H1 (cell line): ENCODE results near the gene DPF3. TPM values are rescaled to one million over a fixed set of nuclear protein-coding genes. Genes with fewer than 3 reads are reported as not detected.

ENCODE experiments used
- CTCF ChIA-PET: fragments of 300-600 bp; sonication (Branson Sonifier 250); formaldehyde crosslinking; loops from one replicate; lab custom pipeline; 2021; ENCODE audit not compliant: partially characterized antibody; lab: Charles Lee
- POLR2A ChIA-PET: fragments of 300-600 bp; sonication (Branson Sonifier 250); formaldehyde crosslinking; loops from one replicate; lab custom pipeline; 2021; ENCODE audit warnings: inconsistent platforms; ENCODE audit not compliant: partially characterized antibody; lab: Charles Lee
- DNase-seq, 2 experiments: peaks; one replicate each; pipeline versions ENCODE4 v3.0.0 to v3.0.0-alpha.2; 2010 to 2022; ENCODE audit warnings: low spot score in 2 of 2, low read depth in 1 of 2, mixed read lengths in 1 of 2
- FAIRE-seq: peaks from 2 replicates; lab custom pipeline; 2011; peaks lifted over from hg19 to GRCh38; lab: Jason Lieb, UNC
- H2AFZ ChIP-seq: 2 replicates; pipeline ENCODE4 v1.8.1; 2012; ENCODE audit warnings: low read length, inconsistent platforms
- H2AK5ac ChIP-seq: 2 replicates; pipeline ENCODE4 v1.6.1; 2013; ENCODE audit warnings: low read depth, low read length
- H2BK120ac ChIP-seq: replicated peaks from 2 replicates; pipeline ENCODE3; 2013; ENCODE audit warnings: low read depth, low read length, inconsistent platforms
- H2BK12ac ChIP-seq: 2 replicates; pipeline ENCODE4 v1.6.1; 2013; ENCODE audit warnings: low read depth, low read length
- H2BK15ac ChIP-seq: 2 replicates; pipeline ENCODE4 v1.6.1; 2013; ENCODE audit warnings: low read length
- H2BK20ac ChIP-seq: 2 replicates; pipeline ENCODE4 v1.6.1; 2013; ENCODE audit warnings: low read length
- H2BK5ac ChIP-seq: 2 replicates; pipeline ENCODE4 v1.6.1; 2013; ENCODE audit warnings: low read depth, low read length
- H3K14ac ChIP-seq: 2 replicates; pipeline ENCODE4 v1.6.1; 2013; ENCODE audit warnings: inconsistent platforms; ENCODE audit not compliant: insufficient read length
- H3K18ac ChIP-seq: 2 replicates; pipeline ENCODE4 v1.6.1; 2013; ENCODE audit warnings: low read length; ENCODE audit errors: extremely low read depth
- H3K23ac ChIP-seq: 2 replicates; pipeline ENCODE4 v1.6.1; 2013; ENCODE audit warnings: inconsistent platforms; ENCODE audit not compliant: insufficient read length
- H3K23me2 ChIP-seq: 2 replicates; pipeline ENCODE4 v1.6.1; 2013; ENCODE audit warnings: low read depth, low read length
- H3K27ac ChIP-seq: 2 replicates; pipeline ENCODE4 v1.6.1; 2011; ENCODE audit warnings: low read depth, low read length, inconsistent platforms
- H3K27me3 ChIP-seq, 4 experiments: replicated peaks in 1 of 4; 1 replicate in 1 of 4; 2 replicates in 3 of 4; pipeline versions ENCODE4 v1.6.1 to v1.8.1; 2011 to 2013; ENCODE audit warnings: low read length in 3 of 4, mild to moderate bottlenecking in 3 of 4, inconsistent platforms in 2 of 4, mixed read lengths in 2 of 4, moderate library complexity in 1 of 4; ENCODE audit not compliant: control insufficient read depth in 3 of 4, insufficient read depth in 3 of 4; ENCODE audit errors: extremely low read depth in 1 of 4
- H3K36me3 ChIP-seq, 4 experiments: 2 replicates each; pipeline versions ENCODE4 v1.6.1 to v1.8.1; 2011 to 2013; ENCODE audit warnings: mild to moderate bottlenecking in 4 of 4, low read length in 3 of 4, moderate library complexity in 2 of 4, control low read depth in 1 of 4, inconsistent platforms in 1 of 4; ENCODE audit not compliant: insufficient read depth in 4 of 4, control insufficient read depth in 2 of 4
- H3K4ac ChIP-seq: replicated peaks from 2 replicates; pipeline ENCODE3; 2013; ENCODE audit warnings: low read length, low read depth, mixed read lengths, inconsistent platforms; ENCODE audit not compliant: insufficient read length
- H3K4me1 ChIP-seq, 4 experiments: replicated peaks in 1 of 4; 1 replicate in 1 of 4; 2 replicates in 3 of 4; pipeline versions ENCODE4 v1.6.1 to v1.8.1; 2011 to 2013; ENCODE audit warnings: low read length in 3 of 4, inconsistent platforms in 2 of 4, mixed read lengths in 1 of 4; ENCODE audit not compliant: insufficient read depth in 4 of 4, control insufficient read depth in 3 of 4
- H3K4me2 ChIP-seq, 2 experiments: 2 replicates each; pipeline versions ENCODE4 v1.6.1 to v1.8.1; 2011 to 2013; ENCODE audit warnings: low read depth in 2 of 2, low read length in 2 of 2, control low read depth in 1 of 2, inconsistent platforms in 1 of 2, mild to moderate bottlenecking in 1 of 2; ENCODE audit not compliant: insufficient read depth in 1 of 2
- H3K4me3 ChIP-seq, 4 experiments: fragments of 200-600, 300-600 bp in 1 of 4; sonication (generic), shearing (Covaris generic), sonication (Bioruptor Twin) in 1 of 4; 2 replicates each; pipeline versions ENCODE4 v1.5.1 to v1.8.1; 2011 to 2016; ENCODE audit warnings: low read length in 4 of 4, low read depth in 3 of 4, control low read depth in 2 of 4, inconsistent platforms in 2 of 4, mild to moderate bottlenecking in 2 of 4, mixed read lengths in 1 of 4, moderate library complexity in 1 of 4; ENCODE audit not compliant: insufficient read depth in 2 of 4; ENCODE audit errors: extremely low read depth in 1 of 4
- H3K56ac ChIP-seq: replicated peaks from 2 replicates; pipeline ENCODE3; 2013; ENCODE audit warnings: low read depth, mild to moderate bottlenecking, mixed read lengths, low read length, inconsistent platforms; ENCODE audit not compliant: insufficient read length
- H3K79me1 ChIP-seq: 2 replicates; pipeline ENCODE4 v1.6.1; 2013; ENCODE audit warnings: low read depth, low read length, control low read depth
- H3K79me2 ChIP-seq, 2 experiments: 2 replicates each; pipeline versions ENCODE4 v1.6.1 to v1.8.1; 2012 to 2013; ENCODE audit warnings: low read length in 2 of 2, mild to moderate bottlenecking in 2 of 2, inconsistent platforms in 1 of 2; ENCODE audit not compliant: insufficient read depth in 2 of 2, control insufficient read depth in 1 of 2
- H3K9ac ChIP-seq, 4 experiments: replicated peaks in 1 of 4; 1 replicate in 1 of 4; 2 replicates in 3 of 4; pipeline versions ENCODE4 v1.6.1 to v1.8.1; 2011 to 2013; ENCODE audit warnings: low read depth in 3 of 4, low read length in 3 of 4, control low read depth in 2 of 4, mild to moderate bottlenecking in 2 of 4, moderate library complexity in 2 of 4, inconsistent platforms in 1 of 4; ENCODE audit errors: extremely low read depth in 1 of 4
- H3K9me3 ChIP-seq, 2 experiments: 2 replicates each; pipeline versions ENCODE4 v1.6.1 to v1.8.1; 2012 to 2013; ENCODE audit warnings: mild to moderate bottlenecking in 2 of 2, moderate library complexity in 2 of 2, control low read depth in 1 of 2, inconsistent platforms in 1 of 2, low read depth in 1 of 2, low read length in 1 of 2, mixed read lengths in 1 of 2; ENCODE audit not compliant: insufficient read depth in 2 of 2
- H4K20me1 ChIP-seq, 2 experiments: replicated peaks in 1 of 2; 2 replicates each; pipeline versions ENCODE3 to v1.8.1; 2011 to 2013; ENCODE audit warnings: inconsistent platforms in 2 of 2, low read length in 2 of 2, mild to moderate bottlenecking in 1 of 2; ENCODE audit not compliant: insufficient read depth in 2 of 2, control insufficient read depth in 1 of 2
- H4K5ac ChIP-seq: 2 replicates; pipeline ENCODE4 v1.6.1; 2013; ENCODE audit warnings: low read length, low read depth, mixed read lengths, inconsistent platforms; ENCODE audit not compliant: insufficient read length
- H4K8ac ChIP-seq: 2 replicates; pipeline ENCODE4 v1.8.0; 2013; ENCODE audit warnings: mild to moderate bottlenecking, moderate library complexity, low read length, inconsistent platforms; ENCODE audit not compliant: insufficient read depth; ENCODE audit errors: extremely low read depth
- H4K91ac ChIP-seq: replicated peaks from 2 replicates; pipeline ENCODE3; 2013; ENCODE audit warnings: low read length, mixed read lengths, inconsistent platforms; ENCODE audit not compliant: insufficient read length
- BACH1 ChIP-seq: IDR thresholded peaks from 2 replicates; pipeline ENCODE4 v1.6.1; 2012; ENCODE audit warnings: low read length, improper control_type of control experiment
- CTBP2 ChIP-seq: IDR thresholded peaks from 2 replicates; pipeline ENCODE4 v1.7.0; 2011; ENCODE audit warnings: borderline replicate concordance, mild to moderate bottlenecking, moderate library complexity, mixed read lengths, low read length; ENCODE audit not compliant: insufficient read depth, insufficient read length
- GABPA ChIP-seq: IDR thresholded peaks from 2 replicates; pipeline ENCODE4 v1.6.1; 2011; ENCODE audit warnings: mild to moderate bottlenecking, low read length, moderate library complexity, borderline replicate concordance; ENCODE audit not compliant: insufficient read depth
- MAFK ChIP-seq: IDR thresholded peaks from 2 replicates; pipeline ENCODE4 v1.6.1; 2012; ENCODE audit warnings: low read depth, mild to moderate bottlenecking, improper control_type of control experiment, low read length
- NRF1 ChIP-seq: IDR thresholded peaks from 2 replicates; pipeline ENCODE4 v1.6.1; 2011; ENCODE audit warnings: mild to moderate bottlenecking, low read depth, low read length, improper control_type of control experiment
- PHF8 ChIP-seq: fragments of 200-600 bp; sonication (generic); conservative IDR thresholded peaks from 2 replicates; pipeline ENCODE4 v1.7.1; 2012; ENCODE audit warnings: low read depth, mild to moderate bottlenecking, inconsistent platforms, low read length, moderate library complexity
- POLR2A ChIP-seq, 2 experiments: IDR thresholded peaks; 1 replicate in 1 of 2; 2 replicates in 1 of 2; pipeline ENCODE4 v1.6.1; 2011; ENCODE audit warnings: low read depth in 2 of 2, low read length in 2 of 2, mild to moderate bottlenecking in 2 of 2; ENCODE audit errors: control extremely low read depth in 1 of 2
- RAD21 ChIP-seq, 2 experiments: IDR thresholded peaks in 1 of 2; conservative IDR thresholded peaks in 1 of 2; 2 replicates each; pipeline ENCODE4 v1.6.1; 2011; ENCODE audit warnings: low read depth in 2 of 2, low read length in 2 of 2, improper control_type of control experiment in 1 of 2, inconsistent platforms in 1 of 2, mild to moderate bottlenecking in 1 of 2, moderate library complexity in 1 of 2
- RFX5 ChIP-seq: IDR thresholded peaks from 2 replicates; pipeline ENCODE4 v1.6.1; 2011; ENCODE audit warnings: low read depth, low read length, improper control_type of control experiment, borderline replicate concordance
- RNF2 ChIP-seq: fragments of 200-900, 300-1000 bp; sonication (generic); IDR thresholded peaks from 2 replicates; pipeline ENCODE4 v1.7.1; 2016; ENCODE audit warnings: borderline replicate concordance, low read depth, mild to moderate bottlenecking, antibody characterized with exemption, low read length; ENCODE audit not compliant: poor library complexity, severe bottlenecking; ENCODE audit errors: missing control alignments
- SP2 ChIP-seq: IDR thresholded peaks from 2 replicates; pipeline ENCODE4 v1.6.1; 2012; ENCODE audit warnings: mild to moderate bottlenecking, low read length, inconsistent platforms
- SP4 ChIP-seq: IDR thresholded peaks from 2 replicates; pipeline ENCODE4 v1.6.1; 2012; ENCODE audit warnings: low read length, inconsistent platforms
- TAF1 ChIP-seq: IDR thresholded peaks from 2 replicates; pipeline ENCODE4 v1.6.1; 2011; ENCODE audit warnings: mild to moderate bottlenecking, low read depth, low read length
- TAF7 ChIP-seq: optimal IDR thresholded peaks from 2 replicates; pipeline ENCODE3; 2011; ENCODE audit warnings: low read depth, mild to moderate bottlenecking, inconsistent platforms, low read length, moderate library complexity, borderline replicate concordance
- WGBS, 2 experiments: shearing (Covaris generic) in 1 of 2; methylation state at CpG; one replicate each; pipeline versions ENCODE4 v1.1.6 to v1.1.7; 2013 to 2015; ENCODE audit warnings: low lambda C conversion rate in 2 of 2, mixed read lengths in 2 of 2, inconsistent platforms in 1 of 2, low coverage in 1 of 2, missing lambda C conversion rate in 1 of 2; ENCODE audit not compliant: insufficient replicate concordance in 2 of 2, insufficient coverage in 1 of 2, insufficient read length in 1 of 2; ENCODE audit errors: extremely low coverage in 1 of 2, missing lambda C conversion rate in 1 of 2; 5-methylcytosine and 5-hydroxymethylcytosine counted together
- polyA plus RNA-seq, 7 experiments: library from polyadenylated mRNA; depleted of rRNA in 3 of 7; stranded (reverse) in 5 of 7; unstranded in 2 of 7; fragments of >200 nt in 5 of 7; fragments of 200-250 nt in 2 of 7; gene quantifications; 1 replicate in 5 of 7; 2 replicates in 1 of 7; 4 replicates in 1 of 7; pipeline versions ENCODE4 v1.2.1 to v1.2.3, GENCODE V29; 2011 to 2013; ENCODE audit warnings: missing spikeins in 2 of 7, mixed read lengths in 2 of 7
- total RNA-seq: library from RNA; stranded (reverse); fragmentation: NEBNext Ultra II Directional; extraction: Animal tissue kit (Norgen Biotek cat#: 25700); gene quantifications from 2 replicates; pipeline ENCODE4 v1.2.1, GENCODE V29; 2021

Gene DPF3
- total and polyA plus RNA-seq, 2 of the 8 experiments (the other 6 are each of a cell fraction or from before 2014, with no cell fraction given), result 0.19 TPM; not detected in 1

DNA sequence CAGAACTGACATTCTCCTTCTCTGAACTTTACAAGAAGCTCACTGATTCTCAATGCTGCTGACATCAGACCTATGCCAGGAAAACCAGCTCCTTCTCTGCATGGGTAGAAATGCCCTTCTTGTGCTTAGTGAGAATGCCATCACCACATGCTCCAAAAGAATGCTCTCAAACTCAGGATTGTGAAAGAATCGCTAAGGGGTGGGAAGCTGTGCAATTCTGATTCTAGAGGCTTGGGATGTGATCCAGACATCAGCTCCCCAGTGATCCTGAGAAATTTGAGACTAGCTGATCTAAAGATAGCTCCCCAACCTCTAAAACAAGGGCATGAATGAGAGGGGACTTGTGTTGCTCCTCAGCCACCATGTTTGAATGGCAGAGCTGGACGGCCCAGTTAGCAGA is 113.2 kb downstream of the DPF3 start:
- no peak overlapping the region for H3K27ac ChIP-seq
- DNase-seq (peak in 1 of 2 experiments; percentile 19), FAIRE-seq (no peak)
- H4K91ac ChIP-seq, result no peak overlapping the region
- no peak overlapping the region for H2AK5ac ChIP-seq
- WGBS, 2 experiments, result 89% methylated on average over 2 of the region's 2 CpGs; no CpG with 5 or more reads in 1 of the 2 experiments
- no peak overlapping the region for H3K4me2 ChIP-seq
- TF ChIP-seq SP4 (no peak), MAFK (no peak), TAF7 (no peak), BACH1 (no peak), RFX5 (no peak), RNF2 (no peak), NRF1 (no peak), CTBP2 (no peak), TAF1 (no peak), SP2 (no peak), GABPA (no peak), PHF8 (no peak), POLR2A (IDR thresholded peaks at IDR 0.05; ENCODE audit: control extremely low read depth in 1 of 2, low read depth in 2 of 2, low read length in 2 of 2) (no peak), RAD21 (IDR thresholded peaks at IDR 0.05 in 1 of 2, conservative IDR thresholded peaks at IDR 0.05 in 1 of 2; ENCODE audit: low read depth in 2 of 2, low read length in 2 of 2) (no peak)
- H3K56ac ChIP-seq, result no peak overlapping the region
- no peak overlapping the region for H4K8ac ChIP-seq
- no peak overlapping the region for H2BK5ac ChIP-seq
- no peaks in the 10 kb centered on the region for H3K79me2 ChIP-seq
- CTCF ChIA-PET, result interaction anchor here (0.6 to 1.9 kb wide), 4 partner anchors 104 to 657 kb away, joined by 3 to 5 read pairs (median 4); no protein-coding TSS in a partner anchor
- H2BK120ac ChIP-seq, result no peak overlapping the region
- no peak overlapping the region for H3K9ac ChIP-seq
- H3K4ac ChIP-seq, result no peak overlapping the region
- no peak overlapping the region for H3K18ac ChIP-seq
- H4K20me1 ChIP-seq, result no peaks in the 10 kb centered on the region
- H3K79me1 ChIP-seq, result no peaks in the 10 kb centered on the region
- H3K23ac ChIP-seq, result no peak overlapping the region
- no peaks in the 10 kb centered on the region; a peak in 1 of 7 replicates for H3K4me1 ChIP-seq
- H2BK12ac ChIP-seq, result no peak overlapping the region
- POLR2A ChIA-PET, result interaction anchor here (1.3 kb wide), 2 partner anchors 13 to 14 kb away, joined by 3 read pairs; no protein-coding TSS in a partner anchor
- no peaks in the 10 kb centered on the region for H3K36me3 ChIP-seq
- no peaks in the 10 kb centered on the region for H3K27me3 ChIP-seq
- no peak overlapping the region for H4K5ac ChIP-seq
- no peak overlapping the region for H2BK15ac ChIP-seq
- no peak overlapping the region for H2AFZ ChIP-seq
- H3K14ac ChIP-seq, result no peak overlapping the region
- H3K23me2 ChIP-seq, result no peaks in the 10 kb centered on the region
- no peak overlapping the region for H2BK20ac ChIP-seq
- peaks cover 5 to 9% of the 10 kb centered on the region in 2 experiments; a peak in 3 of 4 replicates for H3K9me3 ChIP-seq
- H3K4me3 ChIP-seq, result no peak overlapping the region
